ENCODE results near the gene ZBTB37.
"Not testable (repeated sequence)": the region's sequence is repeated elsewhere in the genome, so short reads cannot be mapped to it uniquely, and the experiment has no call there.

ZBTB37 gene

DNA sequence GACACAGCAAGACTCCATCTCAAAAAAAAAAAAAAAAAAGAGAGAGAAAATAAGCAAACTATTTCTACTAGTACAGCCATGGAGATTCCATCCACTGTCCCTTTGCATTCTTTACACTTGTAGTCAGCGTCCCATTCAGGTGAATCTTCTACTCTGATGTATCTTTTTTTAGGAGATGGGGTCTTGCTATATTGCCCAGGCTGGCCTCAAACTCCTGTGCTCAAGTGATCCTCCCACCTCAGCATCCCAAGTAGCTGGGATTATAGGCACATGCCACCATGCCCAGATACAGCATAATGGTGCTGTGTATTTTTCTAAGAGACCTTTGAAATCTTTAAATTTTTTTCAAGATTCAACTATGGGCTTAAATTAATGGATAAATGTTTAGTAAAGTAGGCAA is 35.4 kb upstream of the ZBTB37 start:
- ChIA-PET POLR2A (ENCODE audit: low non-redundant PET) (no interaction called here), CTCF (no interaction called here)
- no peak for DNase-seq (ENCODE audit: low spot score)
- TF ChIP-seq, protein P1, sequence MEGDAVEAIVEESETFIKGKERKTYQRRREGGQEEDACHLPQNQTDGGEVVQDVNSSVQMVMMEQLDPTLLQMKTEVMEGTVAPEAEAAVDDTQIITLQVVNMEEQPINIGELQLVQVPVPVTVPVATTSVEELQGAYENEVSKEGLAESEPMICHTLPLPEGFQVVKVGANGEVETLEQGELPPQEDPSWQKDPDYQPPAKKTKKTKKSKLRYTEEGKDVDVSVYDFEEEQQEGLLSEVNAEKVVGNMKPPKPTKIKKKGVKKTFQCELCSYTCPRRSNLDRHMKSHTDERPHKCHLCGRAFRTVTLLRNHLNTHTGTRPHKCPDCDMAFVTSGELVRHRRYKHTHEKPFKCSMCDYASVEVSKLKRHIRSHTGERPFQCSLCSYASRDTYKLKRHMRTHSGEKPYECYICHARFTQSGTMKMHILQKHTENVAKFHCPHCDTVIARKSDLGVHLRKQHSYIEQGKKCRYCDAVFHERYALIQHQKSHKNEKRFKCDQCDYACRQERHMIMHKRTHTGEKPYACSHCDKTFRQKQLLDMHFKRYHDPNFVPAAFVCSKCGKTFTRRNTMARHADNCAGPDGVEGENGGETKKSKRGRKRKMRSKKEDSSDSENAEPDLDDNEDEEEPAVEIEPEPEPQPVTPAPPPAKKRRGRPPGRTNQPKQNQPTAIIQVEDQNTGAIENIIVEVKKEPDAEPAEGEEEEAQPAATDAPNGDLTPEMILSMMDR (conservative IDR thresholded peaks at IDR 0.05; ENCODE audit: low read depth) = no peak
- no peak overlapping the region for H3K27ac ChIP-seq

DNA sequence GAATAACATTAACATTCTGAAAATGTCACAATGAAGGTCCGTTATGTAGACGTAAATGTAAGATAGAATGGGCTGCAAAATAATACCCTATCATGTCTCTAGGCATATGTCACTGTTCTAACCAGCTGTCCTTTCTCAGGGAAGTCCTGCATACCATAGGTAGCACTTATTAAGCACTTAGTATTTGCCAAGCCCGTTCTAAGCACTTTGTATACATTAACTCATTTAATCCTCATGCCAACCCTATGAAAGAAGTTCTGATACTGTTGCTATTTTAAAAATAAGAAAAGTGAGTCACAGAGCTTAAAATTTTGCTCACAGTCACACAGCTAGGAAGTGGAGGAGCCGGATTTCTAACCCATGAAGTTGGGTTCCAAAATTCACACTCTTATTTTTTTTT is 16.1 kb upstream of the ZBTB37 start:
- TF ChIP-seq, protein P1 (conservative IDR thresholded peaks at IDR 0.05; ENCODE audit: low read depth) = no peak
- ChIA-PET CTCF (interaction anchor here (0.5 to 1.4 kb wide), 2 partner anchors 9 to 441 kb away, joined by 3 read pairs; no protein-coding TSS in a partner anchor), POLR2A (ENCODE audit: low non-redundant PET) (no interaction called here)
- no peak overlapping the region for H3K27ac ChIP-seq
- DNase-seq (ENCODE audit: low spot score) = no peak

DNA sequence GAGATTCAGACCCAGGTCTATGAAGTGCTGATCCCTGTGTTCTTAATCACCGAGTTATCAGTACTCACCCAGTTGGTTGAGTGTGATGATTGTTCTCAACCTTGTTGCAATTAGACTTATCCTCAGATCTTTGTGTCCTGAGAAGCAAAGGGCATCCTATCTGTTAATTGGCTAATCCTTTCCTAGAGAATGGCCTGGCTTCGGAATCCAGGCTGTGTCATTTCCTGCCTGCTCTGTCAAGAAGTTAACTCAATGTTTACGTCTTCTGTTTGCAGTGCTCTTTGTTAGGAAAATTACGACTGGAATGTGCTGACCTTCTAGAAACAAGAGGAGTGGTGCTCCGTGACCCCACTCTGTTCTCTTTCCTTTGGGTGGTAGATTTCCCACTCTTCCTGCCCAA is 15.1 kb upstream of the ZBTB37 start:
- POLR2A ChIA-PET (ENCODE audit: low non-redundant PET) = no interaction called here
- H3K27ac ChIP-seq = no peak overlapping the region
- TF ChIP-seq, protein P1 (conservative IDR thresholded peaks at IDR 0.05; ENCODE audit: low read depth) = no peak
- CTCF ChIA-PET = no interaction called here
- DNase-seq (ENCODE audit: low spot score) = no peak

DNA sequence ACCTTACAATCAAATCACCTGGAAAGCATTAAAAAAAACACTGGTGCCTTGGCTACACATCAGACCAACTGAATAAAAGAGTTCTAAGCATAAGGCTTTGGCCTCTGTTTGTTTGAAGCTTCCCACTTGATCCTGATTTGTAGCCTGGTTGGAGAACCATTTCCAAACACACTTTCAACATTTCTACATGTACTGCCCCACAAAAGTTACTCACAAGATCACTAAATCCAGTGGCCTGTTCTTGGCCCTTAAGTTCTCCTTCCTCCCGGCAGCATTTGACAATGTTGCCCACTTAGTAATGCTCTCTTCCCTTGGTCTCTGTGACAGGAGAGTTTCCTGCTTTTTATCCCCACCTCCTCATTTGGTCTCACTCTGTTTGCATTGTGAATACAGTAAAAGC is 12.2 kb upstream of the ZBTB37 start:
- TF ChIP-seq, protein P1 (conservative IDR thresholded peaks at IDR 0.05; ENCODE audit: low read depth) = no peak
- ChIA-PET CTCF (interaction anchor here (0.5 to 0.6 kb wide), 3 partner anchors 46 to 1106 kb away, joined by 3 to 4 read pairs (median 4); no protein-coding TSS in a partner anchor), POLR2A (ENCODE audit: low non-redundant PET) (no interaction called here)
- DNase-seq (ENCODE audit: low spot score) = no peak
- H3K27ac ChIP-seq = no peak overlapping the region

DNA sequence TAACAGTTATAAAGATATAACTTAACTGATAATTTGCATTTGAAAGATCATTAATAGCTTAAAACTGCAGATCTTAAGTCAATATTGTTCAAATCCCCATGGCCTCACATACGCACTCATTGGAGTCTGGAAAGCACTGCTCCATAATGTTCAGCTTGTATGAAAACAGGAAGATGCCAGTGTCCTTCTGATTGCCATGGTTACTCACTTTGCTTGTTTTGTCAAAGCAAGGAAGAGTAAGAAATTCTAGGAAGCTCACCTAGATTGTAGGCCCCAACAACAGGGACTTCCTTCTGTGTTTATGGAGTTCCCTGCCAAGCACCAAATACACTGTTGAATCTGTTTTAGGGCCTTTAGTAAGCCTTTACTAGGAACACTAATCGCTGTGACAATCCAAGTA is 11.3 kb upstream of the ZBTB37 start:
- TF ChIP-seq, protein P1 (conservative IDR thresholded peaks at IDR 0.05; ENCODE audit: low read depth) = no peak
- ChIA-PET POLR2A (ENCODE audit: low non-redundant PET) (no interaction called here), CTCF (interaction anchor here (0.6 kb wide), 2 partner anchors 16 to 20 kb away, joined by 3 to 7 read pairs; no protein-coding TSS in a partner anchor)
- DNase-seq (ENCODE audit: low spot score) = no peak
- no peak overlapping the region for H3K27ac ChIP-seq

DNA sequence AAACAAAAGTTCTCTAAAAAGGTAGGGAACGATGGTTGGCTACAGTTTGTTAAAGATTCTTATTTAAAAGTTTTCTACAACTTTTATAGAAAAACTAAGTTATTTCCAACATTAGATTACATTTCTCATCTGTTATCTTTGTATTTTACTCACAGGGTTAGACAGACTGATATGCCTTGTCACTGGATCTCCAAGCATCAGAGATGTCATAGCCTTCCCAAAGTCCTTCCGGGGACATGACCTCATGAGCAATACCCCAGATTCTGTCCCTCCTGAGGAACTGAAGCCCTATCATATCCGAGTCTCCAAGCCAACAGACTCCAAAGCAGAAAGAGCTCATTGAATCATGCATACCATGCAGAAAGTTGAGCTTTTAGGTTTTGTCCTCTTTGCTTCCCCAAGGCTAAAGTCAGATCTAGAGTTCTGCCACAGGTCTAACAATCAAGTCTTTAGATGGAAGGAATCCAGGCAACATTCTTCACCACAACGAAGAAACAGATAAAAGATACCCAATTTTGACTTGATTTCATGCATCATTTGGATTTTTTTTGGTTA is 10.7 kb upstream of the ZBTB37 start:
- no peak overlapping the region for H3K27ac ChIP-seq
- CTCF ChIA-PET = interaction anchor here (0.6 kb wide), 1 partner anchor 16 kb away, joined by 3 read pairs; no protein-coding TSS in a partner anchor
- TF ChIP-seq, protein P1 (conservative IDR thresholded peaks at IDR 0.05; ENCODE audit: low read depth) = no peak
- POLR2A ChIA-PET (ENCODE audit: low non-redundant PET) = no interaction called here
- DNase-seq (ENCODE audit: low spot score) = no peak

DNA sequence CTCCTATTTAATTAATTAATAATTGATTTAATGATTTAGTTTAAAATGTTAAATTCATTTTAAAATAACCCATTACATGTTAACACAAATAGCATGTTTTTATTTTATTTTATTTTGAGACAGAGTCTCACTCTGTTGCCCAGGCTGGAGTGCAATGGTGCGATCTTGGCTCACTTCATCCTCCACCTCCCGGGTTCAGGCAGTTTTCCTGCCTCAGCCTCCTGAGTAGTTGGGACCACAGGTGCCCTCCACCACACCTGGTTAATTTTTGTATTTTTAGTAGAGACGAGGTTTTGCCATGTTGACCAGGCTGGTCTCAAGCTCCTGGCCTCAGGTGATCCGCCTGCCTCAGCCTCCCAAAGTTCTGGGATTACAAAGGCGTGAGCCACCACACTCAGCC is 8.6 kb upstream of the ZBTB37 start:
- H3K27ac ChIP-seq; POLR2A ChIA-PET (ENCODE audit: low non-redundant PET); CTCF ChIA-PET; DNase-seq (ENCODE audit: low spot score): not testable (repeated sequence)

All from RWPE1 (cell line).